HG03280 (cell line): ENCODE data around the gene OR10J5.
"Not testable (repeated sequence)": the region's sequence is repeated elsewhere in the genome, so short reads cannot be mapped to it uniquely, and the experiment has no call there.

Experiments
- ATAC-seq: cut with Tn5 transposase; IDR thresholded peaks from one replicate; pipeline ENCODE4 v1.9.1; 2021; ENCODE audit warnings: mild to moderate bottlenecking, moderate library complexity; ENCODE audit not compliant: unreplicated experiment

The OR10J5 gene

DNA sequence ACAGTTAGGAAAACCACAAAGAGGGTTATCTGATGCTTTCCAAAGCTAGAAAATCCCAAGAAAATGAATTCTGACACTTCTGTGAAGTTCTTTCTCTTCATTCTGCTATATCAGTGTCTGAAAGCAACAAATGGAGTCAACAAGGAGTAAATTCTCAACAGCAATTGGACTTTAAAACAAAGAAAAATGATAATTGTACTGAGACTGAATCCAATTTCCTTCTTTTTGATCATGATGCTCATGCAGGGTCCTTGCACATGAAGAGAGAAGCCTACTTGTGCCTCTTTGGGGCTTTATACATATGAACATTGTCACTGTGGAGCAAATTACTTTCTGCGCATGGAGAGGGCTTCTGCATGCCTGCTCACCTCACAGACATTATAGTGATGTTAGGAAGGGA, at the start of gene OR10J5:
OR10J5 (minus strand) TSS at position 101 of the 400 bp plus-strand sequence; CDS start at position 101, 0 bp downstream.
- no peak for ATAC-seq

GRCh38 chr1:159584536-159584935, 48.7 kb upstream of the OR10J5 start:
- no peak for ATAC-seq

DNA sequence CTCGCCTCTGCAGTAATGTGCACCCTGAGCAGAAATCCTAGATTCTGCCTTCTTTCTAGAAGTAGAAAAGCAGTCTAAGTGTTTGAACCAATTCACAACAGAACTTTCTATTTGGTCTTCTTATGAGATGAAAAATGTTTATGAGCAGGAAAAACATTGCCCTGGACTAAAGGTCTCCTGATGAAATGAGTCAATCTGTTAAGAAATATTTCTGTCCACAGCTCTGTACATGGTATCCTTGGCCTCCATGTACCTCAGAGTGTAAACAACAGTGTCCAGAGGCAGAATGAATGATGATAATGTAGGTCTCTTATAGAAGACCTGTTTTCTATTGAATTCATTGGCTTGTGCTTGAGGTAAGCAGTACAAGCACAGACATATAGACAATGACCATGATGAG, 45.6 kb upstream of the OR10J5 start:
- no peak for ATAC-seq

GRCh38 chr1:159580340-159580739, 44.5 kb upstream of the OR10J5 start:
- ATAC-seq, result no peak

GRCh38 chr1:159577446-159577845, 41.6 kb upstream of the OR10J5 start:
- no peak for ATAC-seq

- ATAC-seq, result no peak
Observed at GRCh38 chr1:159562680-159563079, 26.9 kb upstream of the OR10J5 start.

DNA sequence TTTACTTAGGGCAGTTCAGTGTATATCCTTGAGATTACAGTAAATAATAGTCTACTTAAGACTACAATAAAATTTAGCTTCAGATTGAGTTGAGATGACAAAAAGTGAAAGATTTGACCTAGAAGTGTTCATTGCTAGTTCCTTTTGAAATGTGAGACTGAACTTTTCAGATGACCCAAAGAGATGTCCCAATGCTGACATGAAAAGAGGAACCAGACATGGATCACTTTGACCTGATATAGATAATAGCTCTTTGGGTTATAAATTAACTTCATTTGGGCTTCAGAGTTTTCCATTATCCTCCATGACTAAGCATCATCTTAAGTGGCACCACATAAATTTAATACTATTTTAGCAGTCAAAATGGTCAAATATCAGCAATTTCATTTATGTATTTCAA, 25.7 kb upstream of the OR10J5 start:
- no peak for ATAC-seq

DNA sequence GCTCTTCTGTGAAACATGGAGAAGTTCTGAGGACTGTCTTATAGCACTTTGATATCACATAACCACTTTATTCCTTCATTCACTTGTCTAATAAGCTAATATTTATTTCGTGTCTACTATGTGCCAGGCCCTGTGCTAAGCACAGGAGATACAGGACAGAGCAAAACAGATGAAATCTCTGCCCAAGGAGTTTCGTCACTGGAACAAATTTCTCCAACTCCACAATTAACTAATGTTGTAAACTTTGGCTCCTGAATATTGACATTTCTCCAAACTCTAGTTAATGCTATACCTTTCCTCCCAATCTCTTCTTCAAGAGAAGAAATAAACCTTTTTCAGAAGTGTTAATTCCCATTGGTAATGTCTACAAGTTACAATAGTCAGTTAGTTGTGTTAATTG, 24.8 kb upstream of the OR10J5 start:
- no peak for ATAC-seq

DNA sequence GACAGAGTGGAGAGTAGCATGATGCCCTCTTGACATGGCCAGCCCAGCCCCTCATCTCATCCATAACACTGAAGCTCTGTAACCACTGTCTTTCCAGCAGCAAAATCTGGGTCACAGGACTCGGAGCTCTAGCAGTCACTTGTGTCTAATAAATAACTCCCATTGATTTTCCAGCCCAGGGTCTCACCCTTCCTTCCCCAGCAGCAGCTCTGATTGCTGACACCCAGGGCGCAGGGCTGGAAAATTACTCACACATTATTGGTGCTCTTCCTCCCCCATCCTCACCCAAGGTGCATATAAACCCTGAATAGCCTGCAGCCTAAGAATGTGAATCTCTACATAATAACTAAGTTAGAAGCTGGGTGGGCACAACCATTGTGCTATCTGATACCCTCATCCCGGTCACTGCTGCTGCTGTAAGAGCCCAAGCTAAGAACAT, 21.1 kb upstream of the OR10J5 start:
- no peak for ATAC-seq

DNA sequence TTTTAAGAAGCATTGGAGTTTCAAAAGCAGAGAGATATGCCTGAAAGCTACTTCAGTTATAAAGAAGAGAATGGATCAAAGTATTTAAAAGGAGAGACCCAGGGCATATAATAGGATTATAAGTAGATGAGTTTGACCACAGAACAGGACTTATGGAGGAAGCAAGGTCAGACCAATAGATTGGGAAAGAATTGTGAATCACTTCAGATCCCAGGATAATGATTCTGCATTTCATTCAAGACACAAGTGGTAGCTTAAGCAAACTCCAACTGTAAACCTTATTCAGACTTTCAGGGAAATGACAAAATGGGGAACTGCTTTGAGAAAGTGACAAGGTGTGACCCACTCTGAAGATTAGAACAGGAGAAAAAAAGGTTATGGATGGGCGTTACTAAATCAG, 18.9 kb upstream of the OR10J5 start:
- ATAC-seq, result no peak

DNA sequence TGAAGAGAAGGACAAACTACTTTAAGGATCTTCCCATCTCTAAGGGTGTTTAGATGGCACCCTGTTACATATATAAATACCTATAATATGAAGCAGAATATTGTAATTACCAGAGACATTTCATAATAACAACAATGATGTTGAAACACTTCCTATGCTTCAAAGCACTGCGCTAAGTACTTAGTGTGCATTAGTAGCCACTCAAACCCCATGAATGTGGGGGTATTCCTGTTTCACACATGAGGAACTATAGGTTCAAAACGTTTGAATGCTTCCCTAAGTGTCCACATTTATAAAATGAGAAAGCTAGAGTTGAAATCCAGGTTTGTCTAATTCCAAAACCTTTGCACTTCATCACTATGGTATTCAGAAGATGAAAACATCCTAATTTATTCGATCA, 18.5 kb upstream of the OR10J5 start:
- no peak for ATAC-seq

DNA sequence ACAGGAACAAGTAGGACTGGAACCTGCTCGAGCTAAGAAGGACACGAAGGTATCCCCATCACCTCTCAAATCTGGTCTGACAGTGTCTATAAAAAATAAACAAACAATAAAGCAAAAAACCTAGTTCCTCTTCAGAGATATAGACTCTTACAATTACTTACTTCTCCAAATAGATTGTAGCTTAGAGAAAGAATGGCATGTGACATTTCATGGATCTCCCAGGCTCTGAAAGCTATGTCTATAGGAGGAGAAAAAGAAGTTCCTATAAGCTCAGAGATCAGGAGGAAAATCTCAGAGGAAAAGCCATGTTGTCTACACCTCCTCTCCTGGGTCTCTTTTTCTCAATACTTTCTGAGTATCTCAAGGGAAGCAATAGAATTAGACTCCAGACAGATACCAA, 12.3 kb upstream of the OR10J5 start:
- ATAC-seq, result no peak

DNA sequence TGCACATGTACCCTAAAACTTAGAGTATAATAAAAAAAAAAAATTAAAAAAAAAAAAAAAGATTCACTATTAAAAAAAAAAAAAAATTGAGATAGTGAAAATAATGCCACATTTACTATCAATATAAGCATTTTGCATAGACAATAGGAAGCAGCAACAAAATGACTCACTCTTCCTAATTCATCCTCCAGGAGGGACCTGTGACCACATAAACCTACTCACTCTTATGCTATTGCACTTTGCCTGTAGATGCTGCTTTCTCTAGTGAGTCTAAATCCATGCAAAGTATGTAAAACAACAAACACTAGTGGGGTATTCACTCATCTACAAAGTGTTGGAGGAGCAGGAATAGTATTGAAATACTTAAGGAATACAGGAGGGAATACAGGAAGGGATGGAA, 2.9 kb downstream of the OR10J5 start:
- ATAC-seq, result no peak

DNA sequence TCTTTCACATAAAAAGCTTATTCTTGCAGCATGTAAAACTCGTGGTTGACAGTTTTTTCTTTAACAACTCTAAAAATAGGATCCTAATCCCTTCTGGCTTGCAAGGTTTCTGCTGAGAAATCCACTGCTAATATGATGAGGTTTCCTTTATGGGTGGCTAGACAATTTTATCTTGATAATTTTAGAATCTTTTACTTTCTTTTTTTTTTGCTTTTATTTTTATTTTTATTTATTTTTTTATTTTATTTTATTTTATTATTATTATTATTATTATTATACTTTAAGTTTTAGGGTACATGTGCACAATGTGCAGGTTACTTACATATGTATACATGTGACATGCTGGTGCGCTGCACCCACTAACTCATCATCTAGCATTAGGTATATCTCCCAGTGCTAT, 11.0 kb downstream of the OR10J5 start:
- not testable (repeated sequence) for ATAC-seq

DNA sequence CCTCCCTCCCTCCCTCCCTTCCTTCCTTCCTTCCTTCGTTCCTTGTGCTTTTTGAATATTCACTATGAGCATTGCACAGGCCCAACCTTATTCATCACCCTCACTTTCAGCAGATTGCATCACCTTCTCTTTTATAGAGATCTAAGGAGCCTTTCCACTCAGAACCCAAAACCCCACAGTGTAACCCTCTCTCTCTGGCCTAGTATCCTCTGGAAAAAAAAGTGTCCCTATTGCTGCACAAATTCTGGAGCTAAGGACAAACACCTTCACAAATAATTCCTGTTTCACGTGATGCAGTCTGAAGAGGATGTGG, 25.6 kb downstream of the OR10J5 start:
- ATAC-seq, result no peak

- no peak for ATAC-seq
Observed at GRCh38 chr1:159509440-159510228, 26.2 kb downstream of the OR10J5 start.

DNA sequence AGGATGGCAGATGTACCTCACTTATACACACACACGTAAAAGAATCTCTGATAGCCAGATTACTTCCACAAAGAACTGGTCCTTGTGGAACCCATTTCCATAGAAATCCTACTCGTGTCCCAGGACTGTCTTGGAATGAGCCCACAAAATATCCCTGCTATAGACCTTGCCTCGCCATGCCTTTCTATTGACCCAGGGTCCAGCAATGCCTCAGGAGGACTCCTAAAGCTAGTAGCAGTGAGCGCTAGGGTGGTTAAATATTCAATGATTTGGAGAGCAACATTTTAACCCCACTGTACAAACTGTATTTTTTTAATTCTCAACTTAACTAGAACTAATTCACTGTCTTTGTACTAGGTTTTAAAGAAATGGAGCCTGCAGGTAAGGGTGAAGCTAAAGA, 26.9 kb downstream of the OR10J5 start:
- ATAC-seq, result no peak

GRCh38 chr1:159505676-159506075, 30.1 kb downstream of the OR10J5 start:
- no peak for ATAC-seq

- no peak for ATAC-seq
Observed at GRCh38 chr1:159501082-159501481, 34.7 kb downstream of the OR10J5 start.

DNA sequence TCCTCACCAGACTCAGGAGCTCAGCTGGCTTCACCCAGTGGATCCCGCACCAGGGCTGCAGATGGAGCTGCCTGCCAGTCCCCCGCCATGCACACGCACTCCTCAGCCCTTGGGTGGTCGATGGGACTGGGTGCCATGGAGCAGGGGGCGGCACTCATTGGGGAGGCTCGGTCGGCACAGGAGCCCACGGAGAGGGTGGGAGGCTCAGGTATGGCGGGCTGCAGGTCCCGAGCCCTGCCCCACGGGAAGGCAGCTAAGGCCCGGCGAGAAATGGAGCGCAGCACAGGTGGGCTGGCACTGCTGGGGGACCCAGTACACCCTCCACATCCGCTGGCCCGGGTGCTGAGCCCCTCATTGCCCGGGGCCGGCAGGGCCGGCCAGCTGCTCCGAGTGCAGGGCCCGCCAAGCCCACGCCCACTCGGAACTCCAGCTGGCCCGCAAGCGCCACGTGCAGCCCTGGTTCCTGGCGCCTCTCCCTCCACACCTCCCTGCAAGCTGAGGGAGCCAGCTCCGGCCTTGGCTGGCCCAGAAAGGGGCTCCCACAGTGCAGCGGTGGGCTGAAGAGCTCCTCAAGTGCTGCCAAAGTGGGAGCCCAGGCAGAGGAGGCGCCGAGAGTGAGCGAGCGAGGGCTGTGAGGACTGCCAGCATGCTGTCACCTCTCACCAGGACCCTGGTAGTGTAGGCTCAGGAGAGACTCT, 41.1 kb downstream of the OR10J5 start:
- not testable (repeated sequence) for ATAC-seq

DNA sequence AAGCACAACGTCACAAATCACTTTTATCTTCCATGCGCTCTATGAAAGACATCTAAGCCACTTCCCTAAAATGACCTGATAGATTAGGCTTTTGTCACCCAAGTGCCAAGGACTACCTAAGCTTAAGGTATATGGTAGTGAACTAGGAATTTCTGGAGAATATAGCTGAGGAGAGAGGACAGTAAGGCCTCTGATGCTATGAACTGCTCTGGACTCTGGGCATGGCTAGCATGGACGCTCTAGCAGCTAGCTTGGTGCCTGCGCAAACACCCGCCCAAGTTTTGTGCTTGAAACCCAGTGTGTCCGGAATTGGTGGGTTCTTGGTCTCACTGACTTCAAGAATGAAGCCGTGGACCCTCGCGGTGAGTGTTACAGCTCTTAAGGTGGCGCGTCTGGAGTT, 42.5 kb downstream of the OR10J5 start:
- no peak for ATAC-seq

- no peak for ATAC-seq
Observed at GRCh38 chr1:159492575-159493323, 43.1 kb downstream of the OR10J5 start.
